HG02884 (cell line): ENCODE results near the gene TMPRSS11F.
"Not testable (repeated sequence)": the region's sequence is repeated elsewhere in the genome, so short reads cannot be mapped to it uniquely, and the experiment has no call there.

Source experiments
- ATAC-seq: cut with Tn5 transposase; IDR thresholded peaks from one replicate; pipeline ENCODE4 v1.9.1; 2021; ENCODE audit warnings: mild to moderate bottlenecking, moderate library complexity; ENCODE audit not compliant: unreplicated experiment

Gene TMPRSS11F

GRCh38 chr4:68129793-68130192 lies at the start of gene TMPRSS11F:
TSS of gene TMPRSS11F (minus strand) at chr4:68129869. CDS start at chr4:68129820, 49 bp downstream.
- no peak for ATAC-seq

- no peak for ATAC-seq
Measured at GRCh38 chr4:68176904-68177303, 47.2 kb upstream of the TMPRSS11F start.

DNA sequence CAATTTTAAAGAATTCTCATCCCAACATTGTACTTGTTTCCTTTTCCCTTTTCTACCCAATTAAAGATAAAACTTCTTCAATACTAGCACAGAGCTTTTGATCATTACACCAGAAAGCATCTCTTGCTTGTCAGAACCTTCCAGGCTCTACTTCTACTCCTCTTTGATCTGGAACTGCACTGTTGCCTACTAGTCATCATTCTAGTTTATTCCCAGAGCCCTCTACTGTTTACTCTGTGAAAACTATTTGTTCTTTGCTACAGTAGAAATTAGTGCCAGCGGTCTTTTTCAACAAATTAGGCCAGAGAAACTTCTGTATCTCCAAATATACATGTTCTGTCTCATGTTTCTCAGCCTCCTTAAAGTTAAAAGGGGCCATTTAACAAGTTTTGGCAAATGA lies 46.8 kb upstream of the TMPRSS11F start:
- no peak for ATAC-seq

GRCh38 chr4:68175562-68176155 lies 46.0 kb upstream of the TMPRSS11F start:
- peak; percentile 89 for ATAC-seq

DNA sequence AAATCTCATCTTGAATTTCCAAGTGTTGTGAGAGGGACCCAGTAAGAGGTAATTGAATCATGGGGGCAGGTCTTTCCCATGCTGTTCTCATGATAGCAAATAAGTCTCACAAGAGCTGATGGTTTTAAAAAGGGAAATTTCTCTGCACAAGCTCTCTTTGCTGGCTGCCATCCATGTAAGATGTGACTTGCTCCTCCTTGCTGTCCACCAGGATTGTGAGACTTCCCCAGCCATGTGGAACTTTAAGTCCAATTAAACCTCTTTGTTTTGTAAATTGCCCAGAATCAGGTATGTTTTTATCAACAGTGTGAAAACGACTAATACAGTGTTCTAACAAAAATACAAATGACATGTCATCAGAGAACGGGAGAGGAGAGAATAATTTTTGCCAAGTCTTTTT lies 44.7 kb upstream of the TMPRSS11F start:
- not testable (repeated sequence) for ATAC-seq

DNA sequence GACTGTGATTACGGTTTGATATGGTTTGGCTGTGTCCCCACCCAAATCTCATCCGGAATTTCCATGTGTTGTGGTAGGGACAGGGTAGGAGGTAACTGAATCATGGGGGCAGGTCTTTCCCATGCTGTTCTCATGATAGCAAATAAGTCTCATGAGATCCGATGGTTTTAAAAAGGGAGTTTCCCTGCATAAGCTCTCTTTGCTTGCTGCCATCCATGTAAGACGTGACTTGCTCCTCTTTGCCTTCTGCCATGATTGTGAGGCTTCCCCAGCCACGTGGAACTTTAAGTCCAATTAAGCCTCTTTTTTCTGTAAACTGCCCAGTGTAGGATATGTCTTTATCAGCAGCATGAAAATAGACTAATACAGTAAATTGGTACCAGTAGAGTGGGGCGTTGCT lies 42.5 kb upstream of the TMPRSS11F start:
- not testable (repeated sequence) for ATAC-seq

GRCh38 chr4:68167706-68168105 lies 38.0 kb upstream of the TMPRSS11F start:
- no peak for ATAC-seq

- ATAC-seq: no peak
Measured at GRCh38 chr4:68167166-68167565, 37.5 kb upstream of the TMPRSS11F start.

GRCh38 chr4:68163754-68164153 lies 34.1 kb upstream of the TMPRSS11F start:
- no peak for ATAC-seq

DNA sequence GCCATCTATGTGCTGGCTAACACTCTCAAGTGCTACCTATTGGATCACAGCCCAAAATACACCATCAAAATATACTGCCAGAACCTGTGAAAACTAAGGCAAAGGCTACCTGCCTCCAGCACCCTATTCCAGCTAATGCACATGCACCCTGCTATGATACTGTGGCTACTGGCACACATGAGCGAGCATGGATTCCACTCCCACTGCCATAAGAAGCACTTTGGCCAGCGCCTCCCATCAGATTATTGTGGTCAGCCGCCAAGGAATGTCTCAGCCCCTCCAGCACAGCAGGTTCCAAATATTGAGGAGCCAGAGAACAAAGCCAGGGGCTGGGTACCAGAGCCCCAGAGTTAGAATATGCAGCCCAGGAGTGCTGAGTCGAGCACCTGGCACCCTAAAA lies 32.5 kb upstream of the TMPRSS11F start:
- ATAC-seq: no peak

GRCh38 chr4:68152411-68152810 lies 22.7 kb upstream of the TMPRSS11F start:
- ATAC-seq: no peak

DNA sequence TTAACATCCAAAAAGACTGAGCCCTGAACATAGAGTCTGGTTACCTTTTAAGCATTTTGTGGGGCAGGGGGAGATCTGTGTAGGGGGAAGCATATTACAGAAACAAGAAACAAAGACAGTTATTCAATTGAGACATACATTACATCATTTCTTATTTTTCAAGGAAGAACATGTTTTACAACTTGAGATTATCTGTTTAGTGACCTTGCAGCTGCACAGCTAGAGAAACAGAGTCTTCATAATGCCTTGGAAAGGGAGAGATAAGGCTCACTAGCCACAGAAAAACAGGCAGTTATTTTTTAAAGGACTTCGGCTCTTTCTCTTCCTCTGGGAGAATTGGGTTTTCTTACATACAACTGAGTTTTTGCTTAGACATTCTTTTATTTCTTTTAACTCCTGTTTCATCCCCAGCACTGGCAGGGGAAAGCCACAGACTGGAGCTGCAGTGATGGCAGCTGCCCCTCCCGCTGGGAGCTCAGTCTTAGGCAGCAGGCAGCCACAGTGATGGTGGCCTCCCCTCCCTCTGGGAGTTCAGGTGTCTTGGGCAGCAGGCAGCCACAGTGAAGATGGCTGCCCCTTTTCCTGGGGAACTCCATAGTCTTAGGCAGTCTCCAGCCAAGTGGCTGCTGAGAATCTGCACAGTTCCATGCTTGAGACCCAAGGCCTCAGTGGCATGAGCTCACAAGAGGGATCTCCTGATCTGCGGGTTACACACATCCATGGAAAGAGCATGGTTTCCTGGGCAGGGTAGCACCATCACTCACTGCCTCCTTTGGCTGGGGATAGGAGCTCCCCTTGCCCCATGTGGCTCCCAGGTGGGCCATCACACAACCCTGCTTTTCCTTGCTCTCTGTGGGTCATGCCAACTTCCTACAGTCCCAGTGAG lies 19.4 kb upstream of the TMPRSS11F start:
- no peak for ATAC-seq

- ATAC-seq: no peak
Measured at GRCh38 chr4:68147079-68147478, 17.4 kb upstream of the TMPRSS11F start.

- no peak for ATAC-seq
Measured at GRCh38 chr4:68145261-68145660, 15.6 kb upstream of the TMPRSS11F start.

DNA sequence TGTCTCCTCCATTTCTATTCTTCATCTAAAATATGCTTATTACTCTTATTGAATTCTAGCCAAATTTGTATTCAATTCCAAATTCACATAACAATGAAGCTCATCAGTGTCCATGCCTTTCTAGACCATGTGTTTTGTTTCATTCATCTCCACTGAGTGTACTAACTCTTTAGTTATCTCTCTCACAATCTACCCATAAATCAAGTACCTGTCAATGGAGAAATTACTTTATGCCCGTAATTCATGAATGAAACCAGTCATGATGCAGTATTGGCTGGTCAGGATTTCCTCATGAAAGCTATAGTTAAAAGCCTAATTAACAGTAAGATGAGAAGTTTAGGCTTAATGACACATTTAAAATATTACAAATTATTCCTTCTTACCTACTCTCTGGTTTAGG lies 12.2 kb upstream of the TMPRSS11F start:
- ATAC-seq: no peak

DNA sequence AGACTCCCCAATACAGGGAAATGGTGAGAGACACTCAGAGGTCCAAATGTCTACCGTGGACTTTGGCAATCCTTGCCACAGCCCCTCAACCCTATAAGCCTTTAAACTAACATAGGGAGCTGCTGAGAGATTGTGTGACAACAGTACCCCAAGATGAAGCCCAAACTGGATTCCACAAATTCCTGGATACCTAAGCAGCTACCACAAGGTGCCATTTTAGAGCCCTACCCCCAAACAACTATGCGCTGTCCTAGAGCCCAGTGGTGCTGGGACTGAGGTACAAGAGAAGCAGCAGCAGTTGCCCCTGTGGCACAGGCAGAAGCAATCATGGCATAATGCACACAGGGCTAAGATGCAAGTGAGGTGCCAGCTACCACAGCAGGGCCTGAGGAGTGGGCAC lies 2.7 kb upstream of the TMPRSS11F start:
- no peak for ATAC-seq

GRCh38 chr4:68124262-68124661 lies 5.4 kb downstream of the TMPRSS11F start:
- no peak for ATAC-seq

DNA sequence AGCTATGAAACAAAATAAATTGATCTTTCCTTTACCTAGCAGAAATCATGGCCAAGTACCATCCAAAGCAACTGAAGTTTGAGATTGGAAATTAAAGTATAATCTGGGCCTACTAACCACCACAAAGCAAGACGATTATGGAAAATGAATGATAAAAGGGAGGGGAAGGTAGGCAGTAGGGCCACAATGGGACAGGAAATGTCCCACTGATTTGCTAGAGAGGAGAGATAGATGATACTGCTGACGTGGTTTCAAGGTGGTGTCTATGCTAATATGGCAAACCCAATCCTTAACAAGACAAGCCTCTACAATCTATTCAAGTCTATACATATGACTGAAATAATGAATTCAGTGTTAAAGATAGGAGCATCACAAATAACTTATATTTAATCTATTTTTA lies 6.1 kb downstream of the TMPRSS11F start:
- no peak for ATAC-seq

GRCh38 chr4:68119921-68120320 lies 9.7 kb downstream of the TMPRSS11F start:
- ATAC-seq: no peak

- no peak for ATAC-seq
Measured at GRCh38 chr4:68110441-68110840, 19.2 kb downstream of the TMPRSS11F start.

DNA sequence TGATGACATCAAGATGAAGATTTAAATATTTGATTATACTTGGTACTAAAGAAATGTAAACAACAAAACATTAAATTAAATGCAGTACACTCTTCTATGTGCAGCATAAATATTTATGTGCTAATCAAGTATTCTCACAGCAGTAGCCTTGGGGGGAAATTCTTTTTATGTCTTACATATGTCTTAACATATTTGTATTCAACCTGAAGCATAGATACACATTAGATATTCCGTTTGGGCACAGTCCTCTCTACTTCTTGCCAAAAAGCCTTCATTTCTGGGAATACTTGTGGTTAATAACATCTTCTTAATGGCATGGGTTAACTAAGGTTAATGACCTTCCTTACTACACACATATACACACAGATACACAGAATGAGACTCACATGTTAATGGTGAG lies 19.8 kb downstream of the TMPRSS11F start:
- ATAC-seq: no peak

DNA sequence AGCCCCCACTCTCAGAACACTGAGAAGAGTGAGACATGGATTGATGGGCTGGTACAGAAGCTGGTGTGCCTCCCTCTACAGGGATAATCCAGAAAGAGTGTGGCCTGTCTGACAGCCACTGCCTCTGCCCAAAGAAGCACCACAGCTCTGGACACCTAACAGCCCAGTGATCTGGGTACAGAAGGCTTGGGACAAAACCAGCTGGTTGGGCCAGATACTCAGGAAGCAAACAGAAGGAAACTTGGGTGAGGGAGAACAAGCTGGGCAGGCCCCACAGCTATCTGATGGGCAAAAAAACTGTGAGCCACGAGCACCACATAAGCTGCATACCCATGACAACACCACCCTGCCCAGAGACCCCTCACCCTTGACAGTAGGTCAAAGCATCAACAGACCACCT lies 46.9 kb downstream of the TMPRSS11F start:
- no peak for ATAC-seq
